T follicular helper cell (primary cell): ENCODE results near the gene PDX1.

Experiments used
- DNase-seq: peaks from one replicate; pipeline ENCODE4 v3.0.0-alpha.2; 2020; ENCODE audit warnings: low read depth
- total RNA-seq, 2 experiments: gene quantifications; one replicate each; lab custom pipeline; 2026; lab: John Stamatoyannopoulos, UW

PDX1 gene
- 0 reads per million in 2 experiments for total RNA-seq

DNA sequence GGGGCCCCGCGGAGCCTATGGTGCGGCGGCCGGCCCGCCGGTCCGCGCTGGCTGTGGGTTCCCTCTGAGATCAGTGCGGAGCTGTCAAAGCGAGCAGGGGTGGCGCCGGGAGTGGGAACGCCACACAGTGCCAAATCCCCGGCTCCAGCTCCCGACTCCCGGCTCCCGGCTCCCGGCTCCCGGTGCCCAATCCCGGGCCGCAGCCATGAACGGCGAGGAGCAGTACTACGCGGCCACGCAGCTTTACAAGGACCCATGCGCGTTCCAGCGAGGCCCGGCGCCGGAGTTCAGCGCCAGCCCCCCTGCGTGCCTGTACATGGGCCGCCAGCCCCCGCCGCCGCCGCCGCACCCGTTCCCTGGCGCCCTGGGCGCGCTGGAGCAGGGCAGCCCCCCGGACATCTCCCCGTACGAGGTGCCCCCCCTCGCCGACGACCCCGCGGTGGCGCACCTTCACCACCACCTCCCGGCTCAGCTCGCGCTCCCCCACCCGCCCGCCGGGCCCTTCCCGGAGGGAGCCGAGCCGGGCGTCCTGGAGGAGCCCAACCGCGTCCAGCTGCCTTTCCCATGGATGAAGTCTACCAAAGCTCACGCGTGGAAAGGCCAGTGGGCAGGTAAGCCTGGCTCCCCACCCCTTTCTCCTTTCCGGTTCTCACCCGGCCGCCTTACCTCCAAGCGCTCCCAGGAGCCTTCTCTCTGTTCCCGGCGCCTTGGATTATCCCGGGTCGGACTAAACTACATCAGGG, at the start of gene PDX1:
PDX1 (plus strand) TSS at position 67 of the 743 bp plus-strand sequence; CDS start at position 206, 139 bp downstream.
- no peak for DNase-seq

GRCh38 chr13:27878274-27878673, 41.5 kb upstream of the PDX1 start:
- no peak for DNase-seq

GRCh38 chr13:27889471-27889870, 30.3 kb upstream of the PDX1 start:
- DNase-seq: no peak

DNA sequence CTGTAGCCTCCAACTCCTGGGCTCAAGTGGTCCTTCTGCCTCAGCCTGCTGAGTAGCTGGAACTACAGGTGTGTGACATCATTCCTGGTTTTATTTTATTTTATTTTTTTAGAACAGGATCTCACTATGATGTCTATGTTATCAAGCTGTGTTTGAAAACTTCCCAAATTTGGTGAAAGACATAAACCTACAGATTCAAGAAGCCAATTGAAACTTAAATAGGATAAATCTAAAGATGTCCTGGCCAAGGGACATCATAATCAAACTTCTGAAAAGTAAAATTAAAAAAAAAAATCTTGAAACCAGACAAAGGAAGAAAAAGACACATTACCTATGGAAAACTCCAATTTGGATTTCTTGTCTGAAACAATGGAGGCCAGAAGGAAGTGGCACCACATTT, 23.1 kb upstream of the PDX1 start:
- DNase-seq: no peak

- no peak for DNase-seq
Observed at GRCh38 chr13:27904719-27905118, 15.1 kb upstream of the PDX1 start.

DNA sequence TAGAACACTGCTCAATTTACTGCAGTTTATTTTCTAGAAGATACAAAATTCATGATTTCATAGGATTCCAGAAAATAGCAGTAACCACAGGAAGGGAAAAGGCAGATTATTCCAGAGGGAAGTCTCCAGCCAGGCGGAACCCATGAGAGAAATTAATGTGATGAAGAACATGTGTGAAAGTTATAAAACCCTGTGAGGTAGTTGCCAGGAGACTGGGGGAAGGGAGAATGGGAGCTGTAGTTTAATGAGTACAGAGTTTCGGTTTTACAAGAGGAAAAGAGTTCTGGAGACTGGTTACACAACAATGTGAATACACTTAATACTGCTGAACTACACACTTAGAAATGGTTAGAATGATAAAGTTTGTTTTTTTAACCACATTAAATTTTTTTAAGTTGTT, 14.2 kb upstream of the PDX1 start:
- DNase-seq: no peak

DNA sequence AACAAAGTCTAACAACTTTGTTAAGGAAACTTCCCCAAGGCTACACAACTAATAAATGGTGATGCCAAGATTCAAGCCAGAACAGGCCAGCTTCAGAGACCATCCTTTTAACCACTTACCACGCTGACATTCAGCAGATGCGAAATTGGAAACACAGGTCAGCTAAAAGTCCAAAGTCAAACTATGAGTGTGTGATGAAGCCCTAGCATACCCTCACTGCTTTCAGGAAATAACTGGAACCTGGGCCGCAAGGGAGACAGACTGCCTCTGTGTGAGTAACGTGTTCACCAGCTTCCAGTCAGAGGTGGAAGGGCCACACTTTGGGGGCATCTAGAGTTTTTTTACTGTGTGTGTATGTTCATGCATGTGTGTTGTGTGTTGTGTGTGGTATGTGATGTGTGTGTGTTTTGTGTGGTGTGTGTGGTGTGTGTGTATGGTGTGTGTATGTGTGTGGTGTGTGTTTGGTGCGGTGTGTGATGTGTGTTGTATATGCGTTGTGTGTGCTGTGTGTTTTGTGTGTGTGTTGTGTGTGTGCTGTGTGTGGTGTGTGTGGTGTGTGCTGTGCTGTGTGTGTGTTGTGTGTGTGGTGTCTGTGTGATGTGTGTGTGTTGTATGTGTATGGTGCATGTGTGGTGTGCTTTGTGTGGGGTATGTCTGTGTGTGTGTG, 12.5 kb upstream of the PDX1 start:
- no peak for DNase-seq

GRCh38 chr13:27909378-27909777, 10.4 kb upstream of the PDX1 start:
- no peak for DNase-seq

DNA sequence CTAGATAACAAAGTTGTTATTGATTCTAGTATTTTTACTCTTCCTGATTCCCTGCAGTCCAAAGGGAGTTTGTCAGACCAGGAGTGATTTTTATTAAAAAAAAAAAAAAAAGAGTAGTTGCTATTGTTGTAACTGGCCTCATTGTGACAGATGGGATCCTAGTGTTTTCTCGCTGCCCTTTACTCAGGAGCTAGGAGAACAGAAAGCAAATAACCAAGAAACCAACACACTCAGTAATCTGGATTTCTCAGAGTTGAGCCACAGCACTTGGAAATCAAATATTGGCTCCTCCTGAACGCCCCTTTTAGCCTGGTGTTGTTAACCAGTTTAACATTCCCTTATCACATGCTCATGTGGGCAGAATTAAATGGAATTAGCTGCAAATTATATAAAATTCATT, 8.3 kb upstream of the PDX1 start:
- no peak for DNase-seq

GRCh38 chr13:27913160-27913559, 6.6 kb upstream of the PDX1 start:
- no peak for DNase-seq

DNA sequence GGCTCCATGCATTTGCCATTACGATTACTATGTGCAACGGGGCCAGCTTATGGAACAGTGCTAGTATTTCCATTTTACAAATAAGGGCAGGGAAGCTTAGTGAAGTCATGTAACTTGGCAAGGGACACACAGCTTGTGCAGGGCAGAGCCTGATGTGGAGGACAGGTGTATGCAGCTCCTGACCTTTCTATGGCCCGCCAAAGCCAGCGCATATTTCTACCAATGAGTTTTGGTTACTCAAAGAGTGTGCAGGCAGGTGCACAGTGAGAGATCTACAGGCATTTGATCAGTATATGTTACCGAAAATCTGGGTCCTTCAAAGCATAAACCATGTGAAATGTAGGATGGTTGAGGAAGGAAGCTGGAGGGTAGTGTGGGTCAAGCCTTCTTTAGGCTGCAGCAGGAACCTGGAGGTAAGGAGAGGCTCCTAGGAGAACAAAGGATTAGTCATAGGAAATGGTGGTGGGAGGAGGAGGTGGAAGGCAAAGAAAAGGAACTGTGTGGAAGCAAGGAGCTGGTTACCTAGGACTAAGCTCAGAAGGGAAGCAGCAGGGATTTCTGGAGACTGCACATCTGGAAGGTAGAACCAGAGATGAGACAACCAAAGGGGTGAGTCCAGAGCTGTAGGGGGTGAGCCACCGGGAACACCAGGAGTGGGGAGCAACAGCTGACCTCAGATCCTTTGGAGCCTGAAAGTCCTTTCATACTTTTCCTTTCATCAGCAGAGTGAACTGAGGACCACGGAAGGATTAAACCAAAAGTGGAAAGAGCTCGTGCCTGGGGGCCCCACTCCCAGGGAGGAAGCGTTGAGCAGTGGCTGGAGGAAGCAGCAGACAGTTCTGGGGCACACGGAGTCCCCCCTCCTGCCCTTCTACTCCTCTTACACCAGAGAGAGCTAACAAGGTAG, 4.2 kb upstream of the PDX1 start:
- DNase-seq: no peak

DNA sequence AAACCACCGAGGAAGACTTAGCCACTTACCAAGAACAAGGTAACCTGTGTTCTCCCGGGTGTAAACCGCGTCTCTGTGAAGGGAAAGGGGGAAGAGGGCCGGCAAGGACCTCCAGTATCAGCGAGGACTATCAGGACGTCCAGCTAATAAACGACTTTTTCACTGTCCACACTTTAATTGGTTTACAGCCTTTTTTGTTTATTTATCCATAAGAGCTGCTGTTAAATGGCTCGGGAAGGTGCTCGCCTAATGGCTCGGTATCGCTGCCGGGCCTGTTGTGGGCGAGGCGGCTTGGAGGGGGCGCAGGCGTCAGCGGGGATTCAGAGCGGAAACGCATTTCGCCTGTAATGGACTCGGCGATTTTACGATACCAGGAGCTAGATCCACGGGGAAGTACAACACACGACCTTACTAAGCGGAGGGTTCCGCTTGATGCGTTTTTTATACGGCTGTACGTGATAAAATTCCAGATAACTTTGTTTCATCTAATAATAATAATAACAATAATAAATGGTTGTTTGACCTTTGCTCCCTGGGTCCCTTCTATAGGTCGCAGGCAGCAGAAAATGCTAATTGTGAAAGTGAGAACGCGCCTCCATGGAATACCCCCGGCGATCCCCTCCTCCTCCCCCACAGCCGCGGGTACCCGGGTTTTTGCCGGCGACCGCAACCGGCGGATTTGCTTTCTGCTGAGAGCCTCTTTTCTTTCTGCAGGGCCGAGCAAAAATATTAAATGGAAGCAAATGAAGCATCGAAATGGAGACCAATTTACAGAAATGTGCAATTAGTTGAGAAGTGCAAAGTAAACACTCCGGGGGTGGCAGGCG, 2.5 kb upstream of the PDX1 start:
- no peak for DNase-seq

DNA sequence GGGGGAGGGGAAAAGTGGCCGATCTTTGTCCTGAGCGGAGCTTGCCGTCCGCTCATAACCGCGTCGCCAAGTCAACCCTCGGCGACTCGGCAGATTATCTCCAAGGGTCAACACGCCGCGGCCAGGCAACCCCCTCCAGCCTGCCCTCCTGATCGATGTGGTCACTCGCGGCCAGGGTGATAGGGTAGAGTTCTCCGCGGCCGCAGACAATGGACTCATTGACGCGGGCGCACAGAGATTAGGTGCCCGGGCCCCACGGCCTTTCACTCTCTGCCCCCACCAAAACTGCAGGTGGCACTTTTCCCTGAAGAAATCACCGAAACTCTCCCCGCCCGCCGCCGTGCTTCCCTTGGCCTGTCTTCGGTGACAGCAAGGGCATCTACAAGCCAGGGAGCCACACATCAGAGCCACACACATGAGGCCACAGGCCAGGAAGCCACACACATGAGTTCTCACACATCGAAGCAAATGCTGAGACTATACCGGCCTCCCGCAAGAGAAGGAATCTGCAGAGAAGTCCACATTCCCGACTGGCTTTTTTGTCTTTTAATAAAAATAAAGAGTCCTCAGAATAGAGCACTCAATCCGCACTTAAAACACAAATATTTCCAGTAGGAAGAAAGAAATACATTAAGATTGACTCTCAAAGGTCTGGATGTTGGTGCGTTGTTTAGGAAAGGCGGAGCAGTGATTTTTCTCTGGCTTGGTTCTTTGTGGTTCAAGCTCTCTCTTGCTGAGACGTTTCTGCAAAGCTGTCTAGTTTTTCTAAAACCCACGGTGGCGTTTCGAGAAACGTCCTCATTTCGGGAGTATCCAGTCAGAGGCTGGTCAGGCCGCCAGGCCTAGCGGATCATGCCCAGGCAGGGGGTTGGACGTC, 1.5 kb upstream of the PDX1 start:
- DNase-seq: no peak

GRCh38 chr13:27918918-27919658, 712 bp upstream of the PDX1 start:
- DNase-seq: no peak

- DNase-seq: no peak
Observed at GRCh38 chr13:27919659-27919933, 204 bp upstream of the PDX1 start.

- DNase-seq: no peak
Observed at GRCh38 chr13:27920677-27921420, 1.0 kb downstream of the PDX1 start.

- no peak for DNase-seq
Observed at GRCh38 chr13:27921421-27921960, 1.7 kb downstream of the PDX1 start.

DNA sequence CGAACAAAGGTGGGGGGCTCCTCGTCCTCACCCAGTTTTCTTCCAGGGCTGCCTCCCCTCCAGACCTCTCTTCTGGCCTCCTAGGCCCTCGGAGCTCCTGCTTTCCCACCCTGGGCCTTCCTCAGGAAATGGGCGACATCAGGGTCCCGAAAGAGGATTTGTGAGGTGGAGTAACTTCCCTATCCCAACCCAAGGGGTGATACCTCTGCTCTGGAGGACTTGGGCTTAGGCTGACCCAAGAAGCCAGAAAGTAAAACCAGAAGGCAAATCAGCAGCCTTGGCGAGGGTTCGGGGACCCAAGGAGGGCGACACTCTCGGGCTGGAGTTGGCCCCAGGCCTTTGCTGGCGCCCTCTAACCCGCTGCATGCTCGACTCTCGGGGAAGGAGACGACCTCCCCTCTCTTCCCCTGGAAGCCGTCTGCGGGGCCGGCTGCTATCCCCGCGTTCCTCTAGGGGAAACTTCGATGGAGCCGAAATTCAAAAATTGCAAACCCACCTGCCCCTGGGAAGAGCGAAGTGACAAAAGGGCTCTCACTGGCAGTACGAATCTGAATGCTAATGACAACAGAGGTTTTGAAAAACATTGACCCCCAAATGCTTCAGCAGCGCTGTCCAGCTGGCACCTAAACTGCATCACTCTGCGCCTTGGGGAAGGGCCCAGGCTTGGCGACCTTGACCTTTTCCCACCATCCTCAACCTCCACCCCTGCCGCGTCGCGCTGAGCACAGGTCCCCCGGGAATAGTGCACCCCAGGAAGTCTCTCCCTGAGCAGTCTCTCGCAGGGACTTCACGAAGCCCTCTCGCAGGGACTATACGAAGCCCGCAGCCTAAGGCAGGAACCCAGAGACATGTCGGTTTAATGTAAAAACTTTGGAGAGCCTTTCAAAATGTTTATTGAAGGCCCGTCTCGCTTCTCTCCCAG, 2.4 kb downstream of the PDX1 start:
- DNase-seq: no peak
